SK-N-SH treated with all-trans-retinoic acid at 6 μM for 48 hours (cell line): ENCODE measurements around the gene FUBP3.

Source experiments
- ARNTL ChIP-seq: fragments of 450-650 bp; formaldehyde crosslinking; IDR thresholded peaks from 2 replicates; pipeline ENCODE4 v1.5.0; 2020; ENCODE audit warnings: low read depth, mild to moderate bottlenecking, moderate library complexity, borderline replicate concordance
- ESRRG ChIP-seq: fragments of 250-450 bp; sonication (Bioruptor Pico); IDR thresholded peaks from 2 replicates; pipeline ENCODE4 v1.6.1; 2021; ENCODE audit warnings: mild to moderate bottlenecking
- ISL1 ChIP-seq: fragments of 250-450 bp; sonication (Bioruptor Pico); IDR thresholded peaks from 2 replicates; pipeline ENCODE4 v2.1.2; 2022; ENCODE audit warnings: mild to moderate bottlenecking, moderate library complexity
- OSR1 ChIP-seq: fragments of 250-450 bp; sonication (Bioruptor Pico); IDR thresholded peaks from 2 replicates; pipeline ENCODE4 v1.8.0; 2022; ENCODE audit warnings: moderate library complexity, mild to moderate bottlenecking, inconsistent platforms
- TOX ChIP-seq: fragments of 250-450 bp; sonication (Bioruptor Pico); IDR thresholded peaks from 2 replicates; pipeline ENCODE4 v1.8.0; 2021; ENCODE audit warnings: mild to moderate bottlenecking, moderate library complexity, borderline replicate concordance
- ZFP3 ChIP-seq: fragments of 250-450 bp; sonication (Bioruptor Pico); IDR thresholded peaks from 2 replicates; pipeline ENCODE4 v1.5.0; 2020; ENCODE audit warnings: mild to moderate bottlenecking, moderate library complexity
- ZNF70 ChIP-seq: fragments of 450-650 bp; formaldehyde crosslinking; IDR thresholded peaks from 2 replicates; pipeline ENCODE4 v1.5.0; 2020; ENCODE audit warnings: mild to moderate bottlenecking, moderate library complexity
- TF ChIP-seq, protein P1 (sequence below): fragments of 250-450 bp; sonication (Bioruptor Pico); IDR thresholded peaks from 2 replicates; pipeline ENCODE4 v1.8.0; 2020; ENCODE audit warnings: mild to moderate bottlenecking, moderate library complexity, borderline replicate concordance
- TF ChIP-seq, protein P2 (sequence below): fragments of 250-450 bp; sonication (Bioruptor Pico); IDR thresholded peaks from 2 replicates; pipeline ENCODE4 v1.8.0; 2021; ENCODE audit warnings: low read depth, mild to moderate bottlenecking, moderate library complexity, borderline replicate concordance

DNA sequence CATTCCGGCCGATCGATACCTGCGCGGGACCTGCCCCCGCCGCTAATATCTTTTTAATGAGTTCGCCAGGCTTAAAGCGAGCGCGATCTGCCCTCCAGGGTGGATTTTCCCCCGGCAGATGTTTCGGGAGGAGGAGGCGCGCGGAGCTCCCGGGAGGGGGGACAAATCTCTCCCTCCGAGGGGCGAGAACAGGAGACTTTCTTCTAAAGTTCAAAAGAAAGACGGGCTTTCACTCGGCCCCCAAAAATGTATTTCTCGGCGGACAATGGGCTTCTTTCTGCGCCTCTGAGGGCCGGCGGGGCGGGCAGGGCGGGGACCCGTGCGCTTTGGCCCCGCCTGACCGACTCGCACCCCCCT lies 80.9 kb downstream of the FUBP3 start:
- no peak for TF ChIP-seq ESRRG (CRISPR knock-in tag)
- TF ChIP-seq OSR1 (CRISPR knock-in tag): no peak
- TF ChIP-seq ISL1 (CRISPR knock-in tag): no peak
- TF ChIP-seq, protein P1, sequence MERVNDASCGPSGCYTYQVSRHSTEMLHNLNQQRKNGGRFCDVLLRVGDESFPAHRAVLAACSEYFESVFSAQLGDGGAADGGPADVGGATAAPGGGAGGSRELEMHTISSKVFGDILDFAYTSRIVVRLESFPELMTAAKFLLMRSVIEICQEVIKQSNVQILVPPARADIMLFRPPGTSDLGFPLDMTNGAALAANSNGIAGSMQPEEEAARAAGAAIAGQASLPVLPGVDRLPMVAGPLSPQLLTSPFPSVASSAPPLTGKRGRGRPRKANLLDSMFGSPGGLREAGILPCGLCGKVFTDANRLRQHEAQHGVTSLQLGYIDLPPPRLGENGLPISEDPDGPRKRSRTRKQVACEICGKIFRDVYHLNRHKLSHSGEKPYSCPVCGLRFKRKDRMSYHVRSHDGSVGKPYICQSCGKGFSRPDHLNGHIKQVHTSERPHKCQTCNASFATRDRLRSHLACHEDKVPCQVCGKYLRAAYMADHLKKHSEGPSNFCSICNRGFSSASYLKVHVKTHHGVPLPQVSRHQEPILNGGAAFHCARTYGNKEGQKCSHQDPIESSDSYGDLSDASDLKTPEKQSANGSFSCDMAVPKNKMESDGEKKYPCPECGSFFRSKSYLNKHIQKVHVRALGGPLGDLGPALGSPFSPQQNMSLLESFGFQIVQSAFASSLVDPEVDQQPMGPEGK (CRISPR knock-in tag): no peak
- TF ChIP-seq, protein P2, sequence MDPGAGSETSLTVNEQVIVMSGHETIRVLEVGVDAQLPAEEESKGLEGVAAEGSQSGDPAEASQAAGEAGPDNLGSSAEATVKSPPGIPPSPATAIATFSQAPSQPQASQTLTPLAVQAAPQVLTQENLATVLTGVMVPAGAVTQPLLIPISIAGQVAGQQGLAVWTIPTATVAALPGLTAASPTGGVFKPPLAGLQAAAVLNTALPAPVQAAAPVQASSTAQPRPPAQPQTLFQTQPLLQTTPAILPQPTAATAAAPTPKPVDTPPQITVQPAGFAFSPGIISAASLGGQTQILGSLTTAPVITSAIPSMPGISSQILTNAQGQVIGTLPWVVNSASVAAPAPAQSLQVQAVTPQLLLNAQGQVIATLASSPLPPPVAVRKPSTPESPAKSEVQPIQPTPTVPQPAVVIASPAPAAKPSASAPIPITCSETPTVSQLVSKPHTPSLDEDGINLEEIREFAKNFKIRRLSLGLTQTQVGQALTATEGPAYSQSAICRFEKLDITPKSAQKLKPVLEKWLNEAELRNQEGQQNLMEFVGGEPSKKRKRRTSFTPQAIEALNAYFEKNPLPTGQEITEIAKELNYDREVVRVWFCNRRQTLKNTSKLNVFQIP: no peak
- TF ChIP-seq ZFP3: no peak
- TF ChIP-seq TOX (CRISPR knock-in tag): no peak
- no peak for TF ChIP-seq ARNTL (CRISPR knock-in tag)
- TF ChIP-seq ZNF70: no peak
